NCI-H748 treated with DMSO at 0.1 percent for 48 hours (cell line): ENCODE results near the gene PPP3CA.
A peak's percentile ranks its signal among the peaks of the same experiment; 100 is the strongest.
"Not testable (repeated sequence)": the region's sequence is repeated elsewhere in the genome, so short reads cannot be mapped to it uniquely, and the experiment has no call there.

Experiments used
- DNase-seq: peaks from one replicate; lab custom pipeline; 2025; lab: John Stamatoyannopoulos, UW

Gene PPP3CA

GRCh38 chr4:101141230-101141629, 206.1 kb downstream of the PPP3CA start:
- DNase-seq = no peak

DNA sequence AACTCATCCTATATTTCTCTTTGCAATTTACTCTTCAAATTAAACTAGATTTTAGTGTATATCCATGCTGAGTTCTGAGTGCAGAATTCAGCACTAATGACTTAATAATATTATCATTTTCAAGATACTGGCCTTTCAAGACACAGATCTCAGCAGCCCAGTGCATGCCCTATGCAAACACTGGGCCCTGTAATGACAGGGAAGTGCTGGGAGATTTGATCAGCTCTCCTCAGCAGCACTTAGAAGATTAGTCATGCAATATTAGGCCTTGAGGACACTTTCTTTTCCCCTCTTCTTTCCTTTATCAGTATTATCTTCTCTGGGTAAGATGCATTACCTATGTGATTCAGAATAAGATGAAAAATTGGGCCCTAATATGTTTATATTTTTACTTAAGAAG, 207.1 kb downstream of the PPP3CA start:
- DNase-seq = no peak

DNA sequence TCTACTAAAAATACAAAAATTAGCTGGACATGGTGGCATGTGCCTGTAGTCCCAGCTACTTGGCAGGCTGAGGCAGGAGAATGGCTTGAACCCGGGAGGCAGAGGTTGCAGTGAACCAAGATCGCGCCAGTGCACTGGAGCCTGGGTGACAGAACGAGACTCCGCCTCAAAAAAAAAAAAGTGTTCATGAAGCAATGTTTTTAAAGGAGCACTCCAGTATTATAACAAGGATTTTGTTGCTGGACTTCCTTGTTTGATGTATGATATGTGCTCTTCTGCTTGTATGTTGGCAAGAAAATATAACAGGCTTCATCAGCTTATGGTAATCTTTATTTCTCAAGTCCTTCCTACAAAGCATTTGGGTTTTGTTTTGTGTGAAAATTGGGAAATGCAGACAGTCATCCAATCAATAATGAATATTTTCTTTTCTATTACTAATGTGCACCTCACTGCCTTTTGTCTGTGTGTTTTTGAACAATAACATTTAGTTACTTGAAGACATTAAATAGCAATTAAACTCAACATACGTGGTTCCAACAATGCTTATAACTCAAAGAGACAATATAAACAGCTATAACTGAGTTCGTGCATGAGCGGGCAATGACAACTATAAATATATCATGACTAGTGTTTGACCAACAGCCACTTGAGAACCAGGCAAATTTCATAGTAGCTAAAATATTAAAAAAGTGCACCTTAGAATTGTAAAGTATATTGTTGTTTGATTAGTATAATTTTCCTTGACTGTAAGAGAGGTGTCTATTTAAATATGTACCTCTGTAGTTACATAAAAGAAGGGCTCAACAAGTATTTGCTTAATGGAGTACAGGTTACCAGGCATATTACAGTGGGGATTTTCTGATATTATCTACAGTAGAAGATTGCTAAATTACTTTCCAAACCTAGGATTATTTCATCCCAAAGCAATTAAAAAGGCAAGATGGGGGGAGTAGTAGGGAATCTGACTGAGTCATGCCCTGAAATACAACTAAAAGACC, 210.7 kb downstream of the PPP3CA start:
- DNase-seq = peak; percentile 73

GRCh38 chr4:101135371-101136010, 211.8 kb downstream of the PPP3CA start:
- DNase-seq = no peak

DNA sequence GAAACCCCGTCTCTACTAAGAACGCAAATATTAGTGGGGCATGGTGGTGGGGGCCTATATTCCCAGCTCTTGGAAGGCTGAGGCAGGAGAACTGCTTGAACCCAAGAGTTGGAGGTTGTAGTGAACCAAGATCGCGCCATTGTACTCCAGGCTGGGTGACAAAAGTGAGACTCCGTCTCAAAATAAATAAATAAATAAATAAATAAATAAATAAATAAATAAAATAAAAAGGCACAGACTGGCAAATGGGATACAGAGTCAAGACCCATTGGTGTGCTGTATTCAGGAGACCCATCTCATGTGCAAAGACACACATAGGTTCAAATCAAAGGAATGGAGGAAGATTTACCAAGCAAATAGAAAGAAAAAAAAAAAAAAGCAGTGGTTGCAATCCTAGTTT, 216.3 kb downstream of the PPP3CA start:
- not testable (repeated sequence) for DNase-seq

GRCh38 chr4:101128898-101129297, 218.4 kb downstream of the PPP3CA start:
- not testable (repeated sequence) for DNase-seq

DNA sequence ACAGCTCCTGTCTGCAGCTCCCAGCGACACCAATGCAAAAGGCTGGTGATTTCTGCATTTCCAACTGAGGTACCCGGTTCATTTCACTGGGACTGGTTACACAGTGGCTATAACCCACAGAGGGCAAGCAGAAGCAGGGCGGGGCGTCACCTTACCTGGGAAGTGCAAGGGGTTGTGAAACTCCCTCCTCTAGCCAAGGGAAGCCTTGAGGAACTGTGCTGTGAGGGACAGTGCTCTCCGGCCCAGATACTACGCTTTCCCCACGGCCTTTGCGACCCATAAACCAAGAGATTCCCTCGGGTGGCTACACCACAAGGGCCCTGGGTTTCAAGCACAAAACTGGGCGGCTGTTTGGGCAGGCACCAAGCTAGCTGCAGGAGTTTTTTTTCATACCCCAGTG, 218.9 kb downstream of the PPP3CA start:
- no peak for DNase-seq

- no peak for DNase-seq
Measured at GRCh38 chr4:101127176-101127790, 220.0 kb downstream of the PPP3CA start.

- DNase-seq = no peak
Measured at GRCh38 chr4:101126059-101126458, 221.3 kb downstream of the PPP3CA start.

GRCh38 chr4:101125045-101125942, 222.0 kb downstream of the PPP3CA start:
- DNase-seq = no peak

DNA sequence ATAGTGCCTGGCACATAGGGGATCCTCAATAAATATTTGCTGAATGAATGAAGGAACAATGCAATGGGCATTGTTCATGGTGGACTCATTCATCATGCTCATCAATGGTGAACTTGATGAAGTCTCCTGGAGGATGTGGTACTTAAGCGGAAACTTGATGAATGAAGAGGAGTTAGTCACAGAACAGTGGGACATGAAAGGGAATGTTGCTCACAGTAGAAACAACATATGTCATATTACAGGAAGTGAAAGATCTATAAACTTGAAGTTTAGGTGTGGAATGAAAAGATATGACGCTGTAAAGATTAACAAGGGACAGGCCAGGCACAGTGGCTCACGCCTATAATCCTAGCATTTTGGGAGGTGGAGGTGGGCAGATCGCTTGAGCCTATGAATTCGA, 224.1 kb downstream of the PPP3CA start:
- DNase-seq = no peak

GRCh38 chr4:101122019-101122418, 225.3 kb downstream of the PPP3CA start:
- no peak for DNase-seq

DNA sequence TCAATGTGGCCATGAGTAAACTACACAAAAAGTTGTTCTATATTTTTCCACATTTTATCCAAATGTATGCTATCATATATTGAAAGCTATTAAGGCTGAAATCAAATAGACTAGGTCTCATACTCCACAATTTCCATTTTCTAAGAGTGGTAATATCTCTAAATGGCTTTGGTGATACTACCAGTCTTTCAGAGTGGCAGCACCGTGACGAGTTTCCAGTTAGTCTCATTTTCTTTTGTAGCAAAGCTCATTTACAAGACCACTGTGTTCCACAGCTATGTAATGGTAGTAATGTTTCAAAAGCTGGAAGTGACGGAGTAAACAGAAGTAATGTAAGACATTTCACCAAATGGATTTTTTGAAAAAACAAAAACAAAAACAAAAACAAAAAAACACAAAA, 228.2 kb downstream of the PPP3CA start:
- no peak for DNase-seq

- no peak for DNase-seq
Measured at GRCh38 chr4:101118617-101119016, 228.7 kb downstream of the PPP3CA start.

- DNase-seq = no peak
Measured at GRCh38 chr4:101115887-101116286, 231.4 kb downstream of the PPP3CA start.

DNA sequence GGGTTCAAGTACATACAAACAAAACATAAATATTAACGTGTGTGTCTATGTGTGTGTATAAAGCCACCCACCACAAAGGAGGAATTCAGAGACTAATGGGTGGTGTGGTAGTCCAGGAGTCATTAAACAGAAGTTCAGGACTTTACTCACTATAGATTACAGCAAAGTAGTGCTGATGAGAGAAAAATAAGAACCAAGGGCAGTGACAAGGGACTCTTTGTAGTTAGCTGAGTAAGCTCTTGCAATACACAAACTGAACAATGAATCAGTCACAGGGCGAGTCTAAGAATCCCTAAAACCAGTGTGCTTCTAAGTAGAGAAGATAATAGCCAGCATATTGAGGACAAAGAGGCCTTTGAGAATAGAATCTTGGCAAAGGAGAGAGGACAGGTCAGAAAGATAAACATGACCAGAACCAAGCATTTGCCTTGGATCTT, 232.4 kb downstream of the PPP3CA start:
- DNase-seq = no peak

- no peak for DNase-seq
Measured at GRCh38 chr4:101104312-101105052, 242.8 kb downstream of the PPP3CA start.

DNA sequence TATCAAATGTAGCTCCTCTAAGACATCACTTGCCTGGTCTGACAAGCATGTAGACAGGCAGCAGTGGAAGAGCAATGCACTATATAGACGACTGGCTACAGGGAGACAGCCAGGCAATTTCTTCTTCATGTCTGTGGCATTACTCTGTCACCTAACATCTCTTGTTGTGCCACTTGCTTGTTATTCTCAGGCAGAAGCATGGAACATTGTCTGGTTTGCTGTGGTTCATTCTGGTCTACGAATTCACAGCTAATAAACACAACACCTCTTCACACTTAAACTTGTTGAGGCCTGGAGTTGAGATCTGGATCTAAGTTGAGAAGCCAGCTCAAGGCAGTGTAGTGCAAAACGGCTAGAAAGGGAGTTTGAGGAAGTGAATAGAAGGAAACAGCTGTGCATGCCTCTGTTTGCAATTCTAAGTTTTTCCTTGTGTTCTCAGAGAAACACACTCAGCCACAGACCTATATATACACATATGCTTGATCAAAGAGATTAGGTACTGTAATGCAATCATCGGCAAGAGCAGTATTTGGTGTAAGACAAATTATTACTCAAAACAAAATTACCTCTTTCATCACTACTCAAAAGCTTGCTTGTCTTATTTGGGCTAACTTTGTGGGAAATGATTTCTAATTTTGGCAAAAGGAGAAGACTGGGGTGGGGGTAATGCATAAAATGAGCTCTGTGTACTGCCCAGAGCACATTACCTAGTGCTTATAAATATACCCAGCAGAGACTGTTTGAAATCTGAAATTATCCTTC, 243.8 kb downstream of the PPP3CA start:
- DNase-seq = no peak

GRCh38 chr4:101102114-101102742, 245.1 kb downstream of the PPP3CA start:
- no peak for DNase-seq

GRCh38 chr4:101101072-101101471, 246.3 kb downstream of the PPP3CA start:
- no peak for DNase-seq
